ENCODE results near the gene ALDH2. TPM values are rescaled to one million over a fixed set of nuclear protein-coding genes. Genes with fewer than 3 reads are reported as not detected.

Gene ALDH2
- total RNA-seq, 2 donors from 2014 or later: 76.6 to 91.4 TPM

- Mint-ChIP-seq H3K36me3 (ENCODE audit: low read depth) (peaks cover 12% of the 10 kb centered on the region), H3K4me1 (peaks cover 24% of the 10 kb centered on the region), H3K27ac (no peak overlapping the region), H3K27me3 (ENCODE audit: insufficient read depth) (peaks cover 17% of the 10 kb centered on the region), H3K4me3 (no peak overlapping the region), H3K9me3 (peaks cover 12% of the 10 kb centered on the region)
- Histone ChIP-seq H3K4me1 (ENCODE audit: control insufficient read depth, insufficient read depth, low read length) (peaks cover 7% of the 10 kb centered on the region), H3K27ac (ENCODE audit: low read depth, low read length) (no peak overlapping the region), H3K36me3 (ENCODE audit: control insufficient read depth, insufficient read depth, low read length) (peaks cover 3% of the 10 kb centered on the region), H3K27me3 (ENCODE audit: control insufficient read depth, insufficient read depth, low read length, poor library complexity, severe bottlenecking) (no peaks in the 10 kb centered on the region), H3K4me3 (ENCODE audit: low read length) (no peak overlapping the region), H3K9ac (ENCODE audit: extremely low read depth, low read length, poor library complexity, severe bottlenecking) (no peak overlapping the region), H3K9me3 (ENCODE audit: control insufficient read depth, low read length) (peaks cover 8% of the 10 kb centered on the region)
- DNase-seq: no peak
- TF ChIP-seq CTCF (conservative IDR thresholded peaks at IDR 0.05): no peak
- 95 to 97% methylated on average over 8 of the region's 8 CpGs for WGBS, 2 experiments (ENCODE audit: insufficient coverage in 1 of 2, insufficient read length in 1 of 2)
Observed at GRCh38 chr12:111769599-111769998, 2.9 kb downstream of the ALDH2 start.

DNA sequence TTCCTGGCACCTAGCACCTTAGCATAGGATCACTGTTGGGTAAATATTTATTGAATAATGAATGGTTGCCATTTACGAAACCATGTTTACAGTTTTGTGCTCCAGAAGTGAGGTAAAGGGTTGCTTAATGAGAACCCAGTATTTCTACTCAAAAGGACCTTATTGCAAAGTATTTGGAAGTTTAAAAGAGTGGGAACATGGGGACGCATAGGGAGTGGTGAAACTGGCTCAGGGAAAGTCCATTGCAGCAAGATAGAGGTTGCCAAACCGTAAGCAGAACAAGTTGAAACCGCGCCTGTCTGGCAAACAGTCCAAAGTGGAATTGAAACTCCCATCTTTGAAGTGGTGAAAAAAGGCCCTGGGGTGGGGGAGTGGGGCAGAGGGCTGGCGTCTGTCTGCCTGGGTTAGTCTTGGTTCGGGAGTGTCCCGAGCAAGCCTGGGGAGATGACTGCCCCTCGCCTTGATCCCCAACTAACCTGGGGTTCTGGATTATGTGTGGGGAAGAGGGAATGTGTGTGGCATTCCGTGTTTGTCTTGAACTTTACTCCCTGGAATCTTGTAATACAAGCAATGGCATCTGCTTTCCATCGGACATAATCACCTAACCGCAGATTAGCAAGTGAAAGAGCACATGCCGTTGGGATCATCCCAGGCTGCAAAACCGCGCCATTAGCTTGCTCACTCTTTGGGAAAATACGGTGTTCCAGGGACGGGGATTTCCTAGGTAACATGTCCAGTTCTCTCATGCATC is 7.2 kb downstream of the ALDH2 start:
- Mint-ChIP-seq H3K4me1 (peaks cover 36% of the 10 kb centered on the region), H3K36me3 (ENCODE audit: low read depth) (peaks cover 27% of the 10 kb centered on the region), H3K27me3 (ENCODE audit: insufficient read depth) (no peaks in the 10 kb centered on the region), H3K9me3 (no peaks in the 10 kb centered on the region), H3K27ac (no peak overlapping the region), H3K4me3 (no peak overlapping the region)
- Histone ChIP-seq H3K9me3 (ENCODE audit: control insufficient read depth, low read length) (no peaks in the 10 kb centered on the region), H3K4me1 (ENCODE audit: control insufficient read depth, insufficient read depth, low read length) (peaks cover 18% of the 10 kb centered on the region), H3K27ac (ENCODE audit: low read depth, low read length) (no peak overlapping the region), H3K4me3 (ENCODE audit: low read length) (no peak overlapping the region), H3K27me3 (ENCODE audit: control insufficient read depth, insufficient read depth, low read length, poor library complexity, severe bottlenecking) (no peaks in the 10 kb centered on the region), H3K9ac (ENCODE audit: extremely low read depth, low read length, poor library complexity, severe bottlenecking) (no peak overlapping the region), H3K36me3 (ENCODE audit: control insufficient read depth, insufficient read depth, low read length) (peaks cover 10% of the 10 kb centered on the region)
- WGBS, 2 experiments (ENCODE audit: insufficient coverage in 1 of 2, insufficient read length in 1 of 2): 86 to 90% methylated on average over 16 to 17 of the region's 17 CpGs
- no peak for TF ChIP-seq CTCF (conservative IDR thresholded peaks at IDR 0.05)
- DNase-seq: no peak

GRCh38 chr12:111775205-111776193 is 8.8 kb downstream of the ALDH2 start:
- peak overlapping the region; percentile 31 for H3K4me3 Mint-ChIP-seq
- H3K9me3 Mint-ChIP-seq: no peaks in the 10 kb centered on the region
- no peaks in the 10 kb centered on the region for H3K27me3 Mint-ChIP-seq (ENCODE audit: insufficient read depth)
- peaks cover 10% of the 10 kb centered on the region for H3K36me3 ChIP-seq (ENCODE audit: control insufficient read depth, insufficient read depth, low read length)
- WGBS, 2 experiments (ENCODE audit: insufficient coverage in 1 of 2, insufficient read length in 1 of 2): 80 to 93% methylated on average over 10 to 15 of the region's 15 CpGs
- H3K9ac ChIP-seq (ENCODE audit: extremely low read depth, low read length, poor library complexity, severe bottlenecking): no peak overlapping the region
- H3K27ac Mint-ChIP-seq: peak overlapping the region; percentile 89
- H3K27ac ChIP-seq (ENCODE audit: low read depth, low read length): no peak overlapping the region
- H3K4me3 ChIP-seq (ENCODE audit: low read length): no peak overlapping the region
- H3K9me3 ChIP-seq (ENCODE audit: control insufficient read depth, low read length): no peaks in the 10 kb centered on the region
- peak; percentile 75 for DNase-seq
- peaks cover 18% of the 10 kb centered on the region for H3K4me1 ChIP-seq (ENCODE audit: control insufficient read depth, insufficient read depth, low read length)
- H3K4me1 Mint-ChIP-seq: peaks cover 36% of the 10 kb centered on the region
- peaks cover 21% of the 10 kb centered on the region for H3K36me3 Mint-ChIP-seq (ENCODE audit: low read depth)
- H3K27me3 ChIP-seq (ENCODE audit: control insufficient read depth, insufficient read depth, low read length, poor library complexity, severe bottlenecking): no peaks in the 10 kb centered on the region
- no peak for TF ChIP-seq CTCF (conservative IDR thresholded peaks at IDR 0.05)
